ENCODE data around the gene NYAP1.

The NYAP1 gene

GRCh38 chr7:100475549-100475948 is 8.2 kb upstream of the NYAP1 start:
- CTCF ChIA-PET, result interaction anchor here (1.9 to 12.2 kb wide), 3 partner anchors 9 to 115 kb away, joined by 5 to 257 read pairs (median 152); partner anchors contain the start of gene SPACDR
- DNase-seq (ENCODE audit: low read depth, low spot score), result no peak
- POLR2A ChIA-PET, result no interaction called here
- peak overlapping the region; percentile 90 for H3K4me3 ChIP-seq (ENCODE audit: low read depth, low read length)
- no peak for TF ChIP-seq CTCF (IDR thresholded peaks at IDR 0.05; ENCODE audit: insufficient read depth, low read length, missing control alignments)

GRCh38 chr7:100476101-100476780 is 7.5 kb upstream of the NYAP1 start:
- ChIA-PET CTCF (interaction anchor here (1.9 to 12.2 kb wide), 3 partner anchors 10 to 114 kb away, joined by 5 to 257 read pairs (median 152); partner anchors contain the start of gene SPACDR), POLR2A (no interaction called here)
- TF ChIP-seq CTCF (IDR thresholded peaks at IDR 0.05; ENCODE audit: insufficient read depth, low read length, missing control alignments), result no peak
- no peak for DNase-seq (ENCODE audit: low read depth, low spot score)
- H3K4me3 ChIP-seq (ENCODE audit: low read depth, low read length), result peak overlapping the region; percentile 90

- peak overlapping the region; percentile 90 for H3K4me3 ChIP-seq (ENCODE audit: low read depth, low read length)
- peak; percentile 45 for TF ChIP-seq CTCF (IDR thresholded peaks at IDR 0.05; ENCODE audit: insufficient read depth, low read length, missing control alignments)
- no peak for DNase-seq (ENCODE audit: low read depth, low spot score)
- POLR2A ChIA-PET, result no interaction called here
- CTCF ChIA-PET, result interaction anchor here (0.9 to 12.2 kb wide), 7 partner anchors 11 to 83 kb away, joined by 3 to 257 read pairs (median 3); partner anchors contain the start of gene SPACDR
Observed at GRCh38 chr7:100476903-100477870, 6.5 kb upstream of the NYAP1 start.

GRCh38 chr7:100477871-100478267 is 5.9 kb upstream of the NYAP1 start:
- ChIA-PET CTCF (interaction anchor here (0.6 to 12.2 kb wide), 9 partner anchors 12 to 215 kb away, joined by 3 to 257 read pairs (median 3); partner anchors contain the start of genes FBXO24 and SPACDR), POLR2A (no interaction called here)
- no peak for TF ChIP-seq CTCF (IDR thresholded peaks at IDR 0.05; ENCODE audit: insufficient read depth, low read length, missing control alignments)
- H3K4me3 ChIP-seq (ENCODE audit: low read depth, low read length), result peak overlapping the region; percentile 90
- no peak for DNase-seq (ENCODE audit: low read depth, low spot score)

- DNase-seq (ENCODE audit: low read depth, low spot score), result peak; percentile 73
- CTCF ChIA-PET, result interaction anchor here (1.1 to 12.2 kb wide), 6 partner anchors 11 to 213 kb away, joined by 4 to 257 read pairs (median 24); partner anchors contain the start of gene SPACDR
Observed at GRCh38 chr7:100478958-100479660, 4.6 kb upstream of the NYAP1 start, which contains the start of gene TSC22D4. TSC22D4 (minus strand) TSS chr7:100479214; CDS start chr7:100478038, 1,176 bp downstream.

More at GRCh38 chr7:100478958-100479660, 4.6 kb upstream of the NYAP1 start, which contains the start of gene TSC22D4:
- H3K4me3 ChIP-seq (ENCODE audit: low read depth, low read length), result peak within 1 kb of the TSS; percentile 90
- TF ChIP-seq CTCF (IDR thresholded peaks at IDR 0.05; ENCODE audit: insufficient read depth, low read length, missing control alignments), result no peak
- POLR2A ChIA-PET, result interaction anchor here (1.0 to 1.1 kb wide), 3 partner anchors 8 to 18 kb away, joined by 3 read pairs; no protein-coding TSS in a partner anchor
